PC-9 (cell line): ENCODE results near the gene MTHFD1L.

Experiments used
- CTCF ChIP-seq: fragments of 200-600 bp; sonication (generic); conservative IDR thresholded peaks from 2 replicates; pipeline ENCODE4 v1.6.1; 2017; ENCODE audit warnings: mixed run types, antibody characterized with exemption, mild to moderate bottlenecking, moderate library complexity
- EZH2 ChIP-seq: fragments of 200-600 bp; sonication (generic); IDR thresholded peaks from 2 replicates; pipeline ENCODE4 v1.8.0; 2017; ENCODE audit warnings: antibody characterized with exemption, low read depth

GRCh38 chr6:151044465-151045441 is 179.3 kb downstream of the MTHFD1L start:
- TF ChIP-seq CTCF: no peak
- TF ChIP-seq EZH2: no peak
